OCI-LY3 (cell line): ENCODE results near the gene AACS.
"Not testable (repeated sequence)": the region's sequence is repeated elsewhere in the genome, so short reads cannot be mapped to it uniquely, and the experiment has no call there.

Source experiments
- H2AFZ ChIP-seq: fragments of 200-600, 300-600 bp; shearing (Covaris generic); 2 replicates; pipeline ENCODE4 v1.6.0; 2014; ENCODE audit warnings: antibody characterized with exemption, low read depth, low read length
- H3K27ac ChIP-seq: fragments of 200-600, 300-600 bp; sonication (generic); 2 replicates; pipeline ENCODE4 v1.5.1; 2014; ENCODE audit warnings: mild to moderate bottlenecking, low read length, moderate library complexity, mixed read lengths
- H3K27me3 ChIP-seq: fragments of 200-600, 300-600 bp; sonication (generic); 2 replicates; pipeline ENCODE4 v1.6.1; 2014; ENCODE audit warnings: low read depth, low read length, mixed read lengths
- H3K36me3 ChIP-seq: fragments of 200-600, 300-600 bp; sonication (generic); replicated peaks from 2 replicates; pipeline ENCODE3; 2014; ENCODE audit warnings: low read depth, low read length, mixed read lengths
- H3K4me1 ChIP-seq: fragments of 300-600, 200-600 bp; sonication (generic); 2 replicates; pipeline ENCODE4 v1.6.1; 2014; ENCODE audit warnings: low read length, mixed read lengths
- H3K4me2 ChIP-seq: fragments of 200-600, 300-600 bp; sonication (generic); 2 replicates; pipeline ENCODE4 v1.6.1; 2014; ENCODE audit warnings: low read length, mixed read lengths
- H3K4me3 ChIP-seq: fragments of 300-600, 200-600 bp; sonication (generic); 2 replicates; pipeline ENCODE4 v1.5.1; 2014; ENCODE audit warnings: antibody characterized with exemption, mild to moderate bottlenecking, low read length, moderate library complexity
- H3K79me2 ChIP-seq: fragments of 300-600, 200-600 bp; shearing (Covaris generic); 2 replicates; pipeline ENCODE4 v1.6.1; 2014; ENCODE audit warnings: mild to moderate bottlenecking, low read length, mixed read lengths
- H3K9ac ChIP-seq: fragments of 300-600, 200-600 bp; shearing (Covaris generic); 2 replicates; pipeline ENCODE4 v1.6.0; 2014; ENCODE audit warnings: mild to moderate bottlenecking, low read length, moderate library complexity
- H3K9me3 ChIP-seq: fragments of 200-600, 300-600 bp; shearing (Covaris generic); 2 replicates; pipeline ENCODE4 v1.6.1; 2014; ENCODE audit warnings: low read length, mixed read lengths; ENCODE audit not compliant: insufficient read depth
- H4K20me1 ChIP-seq: fragments of 200-600, 300-600 bp; sonication (generic); 2 replicates; pipeline ENCODE4 v1.6.1; 2016; ENCODE audit warnings: low read length, mixed read lengths; ENCODE audit not compliant: insufficient read depth
- EZH2phosphoT487 ChIP-seq: fragments of 200-600 bp; shearing (Covaris generic); IDR thresholded peaks from 2 replicates; pipeline ENCODE4 v1.6.1; 2018; ENCODE audit warnings: antibody characterized with exemption, mixed run types, low read depth
- TF ChIP-seq, protein P1 (sequence below): fragments of 200-600, 300-600 bp; sonication (generic); IDR thresholded peaks from 2 replicates; pipeline ENCODE4 v1.5.1; 2014; ENCODE audit warnings: antibody characterized with exemption, low read length, low read depth

Gene AACS

DNA sequence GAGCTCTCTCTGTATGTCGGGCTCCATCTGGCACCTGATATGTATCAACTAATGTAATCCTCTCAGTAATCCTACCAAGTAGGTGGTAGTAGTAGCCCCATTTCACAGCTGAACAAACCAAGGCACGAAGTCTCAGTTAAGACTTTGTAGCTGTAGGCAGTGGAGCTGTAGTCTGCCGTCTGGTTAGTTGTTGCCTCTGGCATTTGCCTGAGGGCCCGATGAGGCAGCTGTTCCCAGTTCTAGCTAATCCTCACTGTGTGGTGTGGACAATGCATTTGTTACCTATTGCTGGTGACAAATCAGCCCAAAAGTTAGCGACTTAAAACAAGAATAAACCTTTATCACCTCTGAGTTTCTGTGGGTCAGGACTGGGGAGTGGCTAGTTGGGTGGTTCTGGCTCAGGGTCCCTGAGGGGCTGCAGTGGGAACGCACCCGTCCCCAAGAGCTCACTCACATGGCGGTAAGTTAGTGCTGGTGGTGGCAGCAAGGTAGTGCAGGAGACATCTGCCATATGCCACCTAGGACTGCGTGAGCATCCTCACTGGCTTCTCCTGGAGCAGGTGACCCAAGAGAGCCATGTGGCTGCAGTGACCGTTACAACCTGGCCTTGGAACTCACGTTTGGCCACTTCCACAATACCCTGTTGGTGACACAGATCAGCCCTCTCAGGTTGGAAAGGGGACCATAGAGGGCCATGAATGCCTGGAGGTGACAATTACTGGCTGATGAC lies 5.6 kb downstream of the AACS start:
- 0 out of 2 replicates have a peak, but pooled peaks cover 3% of the 10 kb centered on the region for H4K20me1 ChIP-seq
- H3K9me3 ChIP-seq = no peaks in the 10 kb centered on the region
- H3K9ac ChIP-seq = no peak overlapping the region
- no peak overlapping the region for H3K4me3 ChIP-seq
- H3K27ac ChIP-seq = no peak overlapping the region
- H3K79me2 ChIP-seq = peaks cover 3% of the 10 kb centered on the region; the same call in 1 of the 2 replicates
- H3K27me3 ChIP-seq = no peaks in the 10 kb centered on the region
- H3K36me3 ChIP-seq = peaks cover 7% of the 10 kb centered on the region
- peaks cover 5% of the 10 kb centered on the region for H3K4me1 ChIP-seq
- no peak for TF ChIP-seq EZH2phosphoT487
- TF ChIP-seq, protein P1, sequence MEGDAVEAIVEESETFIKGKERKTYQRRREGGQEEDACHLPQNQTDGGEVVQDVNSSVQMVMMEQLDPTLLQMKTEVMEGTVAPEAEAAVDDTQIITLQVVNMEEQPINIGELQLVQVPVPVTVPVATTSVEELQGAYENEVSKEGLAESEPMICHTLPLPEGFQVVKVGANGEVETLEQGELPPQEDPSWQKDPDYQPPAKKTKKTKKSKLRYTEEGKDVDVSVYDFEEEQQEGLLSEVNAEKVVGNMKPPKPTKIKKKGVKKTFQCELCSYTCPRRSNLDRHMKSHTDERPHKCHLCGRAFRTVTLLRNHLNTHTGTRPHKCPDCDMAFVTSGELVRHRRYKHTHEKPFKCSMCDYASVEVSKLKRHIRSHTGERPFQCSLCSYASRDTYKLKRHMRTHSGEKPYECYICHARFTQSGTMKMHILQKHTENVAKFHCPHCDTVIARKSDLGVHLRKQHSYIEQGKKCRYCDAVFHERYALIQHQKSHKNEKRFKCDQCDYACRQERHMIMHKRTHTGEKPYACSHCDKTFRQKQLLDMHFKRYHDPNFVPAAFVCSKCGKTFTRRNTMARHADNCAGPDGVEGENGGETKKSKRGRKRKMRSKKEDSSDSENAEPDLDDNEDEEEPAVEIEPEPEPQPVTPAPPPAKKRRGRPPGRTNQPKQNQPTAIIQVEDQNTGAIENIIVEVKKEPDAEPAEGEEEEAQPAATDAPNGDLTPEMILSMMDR = no peak
- no peak overlapping the region for H3K4me2 ChIP-seq
- no peak overlapping the region for H2AFZ ChIP-seq

DNA sequence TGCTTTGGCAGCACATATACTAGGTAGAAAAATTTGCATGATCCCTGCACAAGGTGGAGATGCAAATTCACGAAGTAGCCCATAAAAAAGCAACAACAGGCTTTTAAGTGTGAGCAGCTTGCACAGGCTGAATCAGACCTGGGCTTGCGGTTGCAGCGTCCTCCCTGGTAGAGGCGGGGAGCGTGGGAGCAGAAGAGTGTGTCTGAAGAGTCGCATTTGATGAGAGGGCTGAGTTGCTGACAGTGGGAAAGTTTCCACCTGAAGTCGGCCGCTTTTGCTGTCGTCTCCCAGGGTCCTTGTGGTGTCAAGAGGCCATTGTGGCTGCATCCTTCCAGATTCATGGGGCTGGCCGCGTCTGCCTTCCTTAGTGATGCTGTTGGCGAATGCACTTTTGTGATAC lies 6.2 kb downstream of the AACS start:
- H3K9me3 ChIP-seq = no peaks in the 10 kb centered on the region
- no peak overlapping the region for H2AFZ ChIP-seq
- H3K27ac ChIP-seq = no peak overlapping the region
- H3K4me1 ChIP-seq = no peaks in the 10 kb centered on the region
- no peak overlapping the region for H3K9ac ChIP-seq
- TF ChIP-seq, protein P1 = no peak
- TF ChIP-seq EZH2phosphoT487 = no peak
- H3K79me2 ChIP-seq = no peaks in the 10 kb centered on the region
- H3K27me3 ChIP-seq = no peaks in the 10 kb centered on the region
- peaks cover 12% of the 10 kb centered on the region for H3K36me3 ChIP-seq
- H4K20me1 ChIP-seq = 0 out of 2 replicates have a peak, but pooled peaks cover 3% of the 10 kb centered on the region
- no peak overlapping the region for H3K4me3 ChIP-seq
- H3K4me2 ChIP-seq = no peak overlapping the region

DNA sequence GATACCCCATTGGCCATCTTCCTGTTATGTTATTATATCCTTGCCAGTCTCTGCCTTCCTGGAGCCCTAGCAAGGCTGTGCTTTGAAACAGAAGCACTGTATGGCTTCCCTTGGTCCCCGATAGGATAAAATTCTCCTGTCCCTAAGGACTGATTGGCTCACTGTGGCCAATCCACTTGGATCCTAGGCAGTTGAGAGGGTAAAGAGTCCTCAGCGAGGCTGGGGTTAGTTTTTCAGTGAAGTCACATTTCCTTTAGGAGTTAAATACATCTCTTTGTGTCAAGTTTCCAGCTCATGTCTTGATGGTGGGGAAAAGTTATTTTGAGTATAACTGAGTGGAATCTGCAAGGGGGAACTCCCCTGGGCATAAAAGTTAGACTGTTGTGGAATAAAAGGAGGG lies 7.3 kb downstream of the AACS start:
- H3K9me3 ChIP-seq = no peaks in the 10 kb centered on the region
- H4K20me1 ChIP-seq = 0 out of 2 replicates have a peak, but pooled peaks cover 3% of the 10 kb centered on the region
- no peak overlapping the region for H3K9ac ChIP-seq
- H2AFZ ChIP-seq = no peak overlapping the region
- H3K4me3 ChIP-seq = no peak overlapping the region
- H3K79me2 ChIP-seq = no peaks in the 10 kb centered on the region
- no peaks in the 10 kb centered on the region for H3K4me1 ChIP-seq
- no peak overlapping the region for H3K27ac ChIP-seq
- no peaks in the 10 kb centered on the region for H3K27me3 ChIP-seq
- TF ChIP-seq EZH2phosphoT487 = no peak
- TF ChIP-seq, protein P1 = no peak
- H3K36me3 ChIP-seq = peaks cover 13% of the 10 kb centered on the region
- H3K4me2 ChIP-seq = no peak overlapping the region

DNA sequence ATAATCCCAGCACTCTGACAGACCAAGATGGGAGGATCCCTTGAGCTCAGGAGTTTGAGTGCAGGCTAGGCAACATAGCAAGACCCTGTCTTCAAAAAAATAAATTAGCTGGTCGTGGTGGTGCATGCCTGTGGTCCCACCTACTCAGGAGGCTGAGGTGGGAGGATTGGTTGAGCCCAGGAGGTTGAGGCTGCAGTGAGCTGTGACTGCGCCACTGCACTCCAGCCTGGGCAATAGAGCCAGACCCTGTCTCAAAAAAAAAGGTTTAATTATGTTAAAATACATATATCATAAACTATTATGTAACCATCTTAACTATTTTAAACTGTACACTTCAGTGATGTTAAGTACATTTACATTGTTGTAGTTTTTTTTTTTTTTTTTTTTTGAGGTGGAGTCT lies 9.1 kb downstream of the AACS start:
- H3K27ac ChIP-seq, H3K79me2 ChIP-seq, H3K4me3 ChIP-seq, H3K4me1 ChIP-seq, H3K9me3 ChIP-seq, H3K4me2 ChIP-seq, H4K20me1 ChIP-seq, H3K9ac ChIP-seq, H3K27me3 ChIP-seq, H2AFZ ChIP-seq: not testable (repeated sequence)
- peaks cover 16% of the 10 kb centered on the region for H3K36me3 ChIP-seq
